Liver (tissue), 9 donors: ENCODE data around the gene TCF12. TPM values are rescaled to one million over a fixed set of nuclear protein-coding genes. Genes with fewer than 3 reads are reported as not detected.

ENCODE experiments used
- DNase-seq: peaks from one replicate; pipeline ENCODE4 v3.0.0-alpha.2; 2017; ENCODE audit warnings: low spot score
- H3K27ac ChIP-seq, 2 donors: one replicate each; pipeline ENCODE4 v1.7.0; 2013; ENCODE audit warnings: inconsistent platforms in 2 of 2, low read length in 2 of 2, control low read depth in 1 of 2, low read depth in 1 of 2, mild to moderate bottlenecking in 1 of 2
- H3K27me3 ChIP-seq, 4 donors: one replicate each; pipeline versions ENCODE4 v1.6.1 to v1.7.0; 2013; ENCODE audit warnings: low read length in 3 of 4, inconsistent platforms in 1 of 4, mild to moderate bottlenecking in 1 of 4, moderate library complexity in 1 of 4; ENCODE audit not compliant: control insufficient read depth in 4 of 4, insufficient read depth in 4 of 4
- H3K36me3 ChIP-seq, 4 donors: one replicate each; pipeline versions ENCODE4 v1.6.1 to v1.7.0; 2013; ENCODE audit warnings: low read length in 3 of 4, mild to moderate bottlenecking in 3 of 4, low read depth in 1 of 4, moderate library complexity in 1 of 4; ENCODE audit not compliant: control insufficient read depth in 4 of 4, insufficient read depth in 3 of 4
- H3K4me1 ChIP-seq, 4 donors: one replicate each; pipeline versions ENCODE4 v1.6.1 to v1.7.0; 2013; ENCODE audit warnings: low read length in 3 of 4, mild to moderate bottlenecking in 3 of 4, moderate library complexity in 1 of 4; ENCODE audit not compliant: control insufficient read depth in 4 of 4, insufficient read depth in 4 of 4
- H3K4me3 ChIP-seq, 3 donors: one replicate each; pipeline versions ENCODE4 v1.6.1 to v1.7.0; 2013; ENCODE audit warnings: low read length in 3 of 3, control low read depth in 1 of 3, low read depth in 1 of 3, mild to moderate bottlenecking in 1 of 3
- H3K9ac ChIP-seq, 2 donors: one replicate each; pipeline ENCODE4 v1.7.0; 2013; ENCODE audit warnings: low read length in 2 of 2, mild to moderate bottlenecking in 2 of 2, moderate library complexity in 2 of 2, control low read depth in 1 of 2, low read depth in 1 of 2
- H3K9me3 ChIP-seq, 4 donors: one replicate each; pipeline versions ENCODE4 v1.6.1 to v1.7.0; 2013; ENCODE audit warnings: low read length in 3 of 4; ENCODE audit not compliant: control insufficient read depth in 4 of 4
- EGR1 ChIP-seq, 2 donors: IDR thresholded peaks; 2 replicates each; pipeline ENCODE4 v1.6.1; 2016 to 2018; ENCODE audit warnings: antibody characterized with exemption in 2 of 2, low read depth in 2 of 2
- FOXA1 ChIP-seq: IDR thresholded peaks from 2 replicates; pipeline ENCODE4 v1.6.1; 2016; ENCODE audit warnings: antibody characterized with exemption
- FOXA2 ChIP-seq: IDR thresholded peaks from 2 replicates; pipeline ENCODE4 v1.6.1; 2016; ENCODE audit warnings: antibody characterized with exemption
- GABPA ChIP-seq, 2 donors: IDR thresholded peaks in 1 of 2; conservative IDR thresholded peaks in 1 of 2; 2 replicates each; pipeline ENCODE4 v1.6.1; 2016; ENCODE audit warnings: antibody characterized with exemption in 2 of 2, mild to moderate bottlenecking in 1 of 2, moderate library complexity in 1 of 2
- HNF4A ChIP-seq, 2 donors: conservative IDR thresholded peaks; 2 replicates each; pipeline ENCODE4 v1.6.1; 2016; ENCODE audit warnings: antibody characterized with exemption in 2 of 2, mild to moderate bottlenecking in 2 of 2
- HNF4G ChIP-seq: IDR thresholded peaks from 2 replicates; pipeline ENCODE4 v1.6.1; 2016; ENCODE audit warnings: antibody characterized with exemption
- JUND ChIP-seq, 2 donors: IDR thresholded peaks; 2 replicates each; pipeline ENCODE4 v1.6.1; 2016; ENCODE audit warnings: antibody characterized with exemption in 2 of 2
- MAX ChIP-seq: IDR thresholded peaks from 2 replicates; pipeline ENCODE4 v1.6.1; 2016; ENCODE audit warnings: antibody characterized with exemption
- NR2F2 ChIP-seq: IDR thresholded peaks from 2 replicates; pipeline ENCODE4 v1.6.1; 2016; ENCODE audit warnings: antibody characterized with exemption
- RAD21 ChIP-seq, 2 donors: IDR thresholded peaks; 2 replicates each; pipeline ENCODE4 v1.6.1; 2016; ENCODE audit warnings: antibody characterized with exemption in 2 of 2, mild to moderate bottlenecking in 2 of 2
- RXRA ChIP-seq, 2 donors: IDR thresholded peaks; 2 replicates each; pipeline ENCODE4 v1.6.1; 2017 to 2018; ENCODE audit warnings: antibody characterized with exemption in 2 of 2, mild to moderate bottlenecking in 1 of 2
- YY1 ChIP-seq: IDR thresholded peaks from 2 replicates; pipeline ENCODE4 v1.6.1; 2016; ENCODE audit warnings: antibody characterized with exemption, mild to moderate bottlenecking
- ZBTB33 ChIP-seq: IDR thresholded peaks from 2 replicates; pipeline ENCODE4 v1.6.1; 2016; ENCODE audit warnings: antibody characterized with exemption
- WGBS: extraction: QIAGEN DNeasy Blood & Tissue Kit; methylation state at CpG from one replicate; pipeline ENCODE4 v1.1.7; 2013; 5-methylcytosine and 5-hydroxymethylcytosine counted together
- polyA plus RNA-seq, 2 donors: library from polyadenylated mRNA; stranded (reverse) in 1 of 2; unstranded in 1 of 2; fragments of 200-250 nt in 1 of 2; fragments of >200 nt in 1 of 2; fragmentation: Nextera tagmentation in 1 of 2; extraction: Ambion mirVana in 1 of 2; gene quantifications; one replicate each; pipeline versions ENCODE4 v1.2.1 to v1.2.3, GENCODE V29; 2013 to 2015
- total RNA-seq, 2 donors: library from RNA; depleted of rRNA; stranded (reverse); fragments of >200 nt; gene quantifications; one replicate each; pipeline ENCODE4 v1.2.3, GENCODE V29; 2014
- TF ChIP-seq, protein P1 (sequence below): IDR thresholded peaks from 2 replicates; pipeline ENCODE4 v1.6.1; 2016; ENCODE audit warnings: antibody characterized with exemption
- TF ChIP-seq, protein P2 (sequence below): IDR thresholded peaks from 2 replicates; pipeline ENCODE4 v1.6.1; 2016; ENCODE audit warnings: antibody characterized with exemption, mild to moderate bottlenecking
- donor health status: healthy.
- donor health status: healthy.
- donor health status: healthy.
- donor health status: healthy.
- donor health status: healthy.

The TCF12 gene
- total and polyA plus RNA-seq, 4 donors = 8.7 to 38.3 (median 22.3) TPM

- H3K36me3 ChIP-seq = no peaks in the 10 kb centered on the region
- no peak for TF ChIP-seq HNF4G
- no peak for TF ChIP-seq RAD21 (IDR thresholded peaks at IDR 0.05)
- no peak for TF ChIP-seq JUND (IDR thresholded peaks at IDR 0.05)
- TF ChIP-seq YY1 = no peak
- TF ChIP-seq ZBTB33 = no peak
- no peak for TF ChIP-seq NR2F2
- no peak for TF ChIP-seq MAX
- TF ChIP-seq FOXA2 = no peak
- TF ChIP-seq EGR1 (IDR thresholded peaks at IDR 0.05; ENCODE audit: low read depth in 2 of 2) = no peak
- TF ChIP-seq GABPA (IDR thresholded peaks at IDR 0.05 in 1 of 2, conservative IDR thresholded peaks at IDR 0.05 in 1 of 2) = no peak
- TF ChIP-seq HNF4A (conservative IDR thresholded peaks at IDR 0.05) = no peak
- TF ChIP-seq, protein P1, sequence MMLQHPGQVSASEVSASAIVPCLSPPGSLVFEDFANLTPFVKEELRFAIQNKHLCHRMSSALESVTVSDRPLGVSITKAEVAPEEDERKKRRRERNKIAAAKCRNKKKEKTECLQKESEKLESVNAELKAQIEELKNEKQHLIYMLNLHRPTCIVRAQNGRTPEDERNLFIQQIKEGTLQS = no peak
- TF ChIP-seq, protein P2, sequence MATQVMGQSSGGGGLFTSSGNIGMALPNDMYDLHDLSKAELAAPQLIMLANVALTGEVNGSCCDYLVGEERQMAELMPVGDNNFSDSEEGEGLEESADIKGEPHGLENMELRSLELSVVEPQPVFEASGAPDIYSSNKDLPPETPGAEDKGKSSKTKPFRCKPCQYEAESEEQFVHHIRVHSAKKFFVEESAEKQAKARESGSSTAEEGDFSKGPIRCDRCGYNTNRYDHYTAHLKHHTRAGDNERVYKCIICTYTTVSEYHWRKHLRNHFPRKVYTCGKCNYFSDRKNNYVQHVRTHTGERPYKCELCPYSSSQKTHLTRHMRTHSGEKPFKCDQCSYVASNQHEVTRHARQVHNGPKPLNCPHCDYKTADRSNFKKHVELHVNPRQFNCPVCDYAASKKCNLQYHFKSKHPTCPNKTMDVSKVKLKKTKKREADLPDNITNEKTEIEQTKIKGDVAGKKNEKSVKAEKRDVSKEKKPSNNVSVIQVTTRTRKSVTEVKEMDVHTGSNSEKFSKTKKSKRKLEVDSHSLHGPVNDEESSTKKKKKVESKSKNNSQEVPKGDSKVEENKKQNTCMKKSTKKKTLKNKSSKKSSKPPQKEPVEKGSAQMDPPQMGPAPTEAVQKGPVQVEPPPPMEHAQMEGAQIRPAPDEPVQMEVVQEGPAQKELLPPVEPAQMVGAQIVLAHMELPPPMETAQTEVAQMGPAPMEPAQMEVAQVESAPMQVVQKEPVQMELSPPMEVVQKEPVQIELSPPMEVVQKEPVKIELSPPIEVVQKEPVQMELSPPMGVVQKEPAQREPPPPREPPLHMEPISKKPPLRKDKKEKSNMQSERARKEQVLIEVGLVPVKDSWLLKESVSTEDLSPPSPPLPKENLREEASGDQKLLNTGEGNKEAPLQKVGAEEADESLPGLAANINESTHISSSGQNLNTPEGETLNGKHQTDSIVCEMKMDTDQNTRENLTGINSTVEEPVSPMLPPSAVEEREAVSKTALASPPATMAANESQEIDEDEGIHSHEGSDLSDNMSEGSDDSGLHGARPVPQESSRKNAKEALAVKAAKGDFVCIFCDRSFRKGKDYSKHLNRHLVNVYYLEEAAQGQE = no peak
- TF ChIP-seq RXRA (IDR thresholded peaks at IDR 0.05) = no peak
- no peak overlapping the region for H3K4me3 ChIP-seq
- H3K9me3 ChIP-seq = no peaks in the 10 kb centered on the region
- no peak overlapping the region for H3K9ac ChIP-seq
- no peaks in the 10 kb centered on the region for H3K27me3 ChIP-seq
- peaks cover 0 to 21% (median 7%) of the 10 kb centered on the region in 4 donors for H3K4me1 ChIP-seq
- no peak for DNase-seq
- no peak overlapping the region for H3K27ac ChIP-seq
Measured at GRCh38 chr15:56942118-56942517, 23.7 kb downstream of the TCF12 start.

- DNase-seq = no peak
- H3K9ac ChIP-seq = no peak overlapping the region
- H3K9me3 ChIP-seq = no peaks in the 10 kb centered on the region
- no peak overlapping the region for H3K4me3 ChIP-seq
- H3K36me3 ChIP-seq = no peaks in the 10 kb centered on the region
- no peaks in the 10 kb centered on the region for H3K27me3 ChIP-seq
- no peak overlapping the region for H3K27ac ChIP-seq
- no peak for TF ChIP-seq GABPA (IDR thresholded peaks at IDR 0.05 in 1 of 2, conservative IDR thresholded peaks at IDR 0.05 in 1 of 2)
- TF ChIP-seq FOXA1 = no peak
- TF ChIP-seq YY1 = no peak
- H3K4me1 ChIP-seq = peaks cover 0 to 21% (median 5%) of the 10 kb centered on the region in 4 donors
- WGBS = 96% methylated on average over 1 of the region's 1 CpG
Measured at GRCh38 chr15:56943403-56943802, 25.0 kb downstream of the TCF12 start.
